GM21360 (cell line): ENCODE measurements around the gene IL11RA.

Experiments
- ATAC-seq: cut with Tn5 transposase; IDR thresholded peaks from one replicate; pipeline ENCODE4 v1.9.1; 2021; ENCODE audit warnings: mild to moderate bottlenecking, moderate library complexity; ENCODE audit not compliant: unreplicated experiment

Gene IL11RA

DNA sequence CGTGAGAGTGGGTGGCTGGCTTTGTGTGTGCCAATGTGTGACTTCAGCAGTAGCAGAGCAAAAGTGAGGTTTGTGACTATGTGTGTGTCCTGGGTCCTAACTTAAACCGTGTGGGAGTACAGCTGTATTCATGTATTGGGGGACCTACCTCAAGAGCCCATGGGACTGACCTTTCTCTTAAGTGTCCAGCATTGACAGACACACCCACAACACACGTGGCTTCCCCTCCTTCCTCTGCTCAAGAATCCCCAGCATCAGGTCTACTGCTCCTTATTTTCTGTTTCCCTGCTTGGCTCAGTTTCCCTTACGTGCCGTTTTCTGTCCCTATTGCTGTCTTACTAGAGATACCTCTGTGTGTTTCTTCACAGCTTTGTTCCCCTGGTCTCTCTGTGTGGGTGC is 616 bp downstream of the IL11RA start:
- ATAC-seq: no peak

DNA sequence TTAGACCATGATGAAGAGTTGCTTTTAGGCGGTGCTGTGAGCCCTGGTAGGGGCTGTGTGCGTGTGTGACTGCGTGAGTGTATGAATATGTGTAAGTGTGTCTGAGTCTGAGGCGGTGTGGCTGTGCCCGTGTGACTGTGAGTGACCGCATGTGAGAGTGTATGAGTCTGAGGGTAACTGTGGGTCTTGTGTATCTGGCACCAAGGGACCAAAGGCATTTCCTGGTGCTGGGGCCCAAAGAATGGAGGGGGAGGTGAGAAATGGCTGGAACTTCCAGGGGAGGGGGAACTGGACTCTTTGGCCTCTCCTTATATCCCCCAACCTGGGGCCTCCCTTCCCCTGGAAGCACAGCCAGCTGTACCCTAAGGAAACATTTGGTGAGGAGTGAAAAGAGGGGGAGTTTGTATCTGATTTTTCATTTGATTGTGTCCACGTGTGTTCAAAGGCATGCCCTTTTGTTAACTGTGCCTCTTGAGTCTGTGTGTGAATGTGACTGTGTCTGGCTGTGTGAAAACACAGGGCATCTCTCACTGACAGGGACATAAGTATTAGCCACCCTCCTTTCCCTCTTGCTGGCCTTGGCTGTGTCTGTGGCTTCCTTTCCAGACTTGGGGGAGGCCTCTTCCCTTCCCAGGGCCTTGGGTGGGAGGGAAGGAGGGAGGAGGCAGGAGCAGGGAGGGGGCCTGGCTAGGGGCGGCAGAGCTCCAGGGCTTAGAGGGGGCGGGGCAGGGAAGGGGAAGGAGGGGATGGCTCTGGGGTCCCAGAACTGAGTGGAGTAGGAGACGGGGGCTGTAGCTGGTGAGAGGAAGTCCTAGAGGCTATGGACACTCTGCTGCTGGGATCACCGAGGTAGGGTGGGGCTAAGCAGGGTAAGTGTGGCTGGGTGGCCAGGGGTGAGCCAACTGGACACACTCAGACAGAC is 1.4 kb downstream of the IL11RA start:
- ATAC-seq: no peak

DNA sequence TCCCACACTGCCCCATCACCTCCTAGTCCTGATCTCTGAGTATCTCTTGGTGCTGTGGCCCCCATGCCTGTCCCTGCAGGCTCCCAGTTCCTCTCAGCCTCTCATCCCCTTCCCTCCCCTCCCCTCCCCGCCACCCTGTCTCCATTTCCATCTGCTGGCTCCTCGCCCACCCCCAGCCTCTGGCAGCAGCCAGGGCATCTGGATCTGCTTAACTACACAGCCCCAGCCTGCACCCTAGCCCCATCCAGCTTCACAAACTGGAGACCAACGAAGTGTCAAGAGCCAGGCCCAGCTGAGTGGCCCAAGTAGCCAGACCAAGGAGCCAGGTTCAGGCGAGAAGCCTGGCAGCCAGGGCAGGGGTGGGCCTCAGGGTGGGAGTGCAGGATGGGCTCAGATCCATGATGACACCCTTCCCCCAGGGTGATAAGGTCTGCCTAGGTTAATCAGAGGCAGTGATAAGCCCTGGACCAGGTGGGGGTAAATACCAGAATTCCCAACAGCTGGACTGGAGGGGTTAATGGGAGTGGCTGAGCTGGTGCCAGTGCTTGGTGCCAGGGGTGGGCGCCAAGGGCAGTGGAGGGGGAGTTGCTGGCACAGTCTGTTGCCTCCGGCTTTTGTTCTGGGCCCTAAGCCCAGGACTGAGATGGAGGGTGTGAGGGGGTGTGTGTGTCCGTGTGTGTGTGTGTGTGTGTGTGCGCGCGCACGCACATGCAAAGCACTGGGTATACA is 2.5 kb downstream of the IL11RA start:
- no peak for ATAC-seq

DNA sequence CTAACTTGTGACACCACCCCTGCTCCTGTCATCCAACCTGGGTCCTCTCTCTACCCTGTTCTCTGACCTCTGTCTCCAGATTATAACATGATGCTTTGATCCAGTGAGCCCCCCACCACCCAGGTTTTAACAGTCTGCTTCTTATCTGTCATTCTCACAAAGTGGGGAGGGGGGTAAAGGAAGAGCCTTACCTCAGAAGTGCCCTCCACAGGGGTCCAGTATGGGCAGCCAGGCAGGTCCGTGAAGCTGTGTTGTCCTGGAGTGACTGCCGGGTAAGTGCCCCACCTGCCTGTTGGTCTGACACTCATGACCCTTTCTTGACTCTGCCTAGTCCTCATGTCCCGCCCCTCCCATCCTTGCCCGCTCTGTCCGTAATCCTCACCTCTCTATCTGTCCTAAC is 3.4 kb downstream of the IL11RA start:
- no peak for ATAC-seq

DNA sequence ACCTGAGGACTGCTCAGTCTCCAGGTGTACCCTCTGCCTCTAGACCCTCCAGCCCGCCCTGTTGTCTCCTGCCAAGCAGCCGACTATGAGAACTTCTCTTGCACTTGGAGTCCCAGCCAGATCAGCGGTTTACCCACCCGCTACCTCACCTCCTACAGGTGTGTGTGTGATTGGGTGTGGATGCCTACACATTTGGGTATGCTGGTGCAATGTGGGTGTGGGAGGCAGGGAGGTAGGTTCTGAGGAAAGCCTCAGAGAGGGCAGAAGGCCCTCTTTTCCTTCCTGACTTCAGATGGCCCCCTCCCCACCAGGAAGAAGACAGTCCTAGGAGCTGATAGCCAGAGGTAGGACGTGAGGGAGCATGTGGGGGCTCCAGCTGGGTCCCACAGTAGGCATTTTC is 5.0 kb downstream of the IL11RA start:
- ATAC-seq: no peak

DNA sequence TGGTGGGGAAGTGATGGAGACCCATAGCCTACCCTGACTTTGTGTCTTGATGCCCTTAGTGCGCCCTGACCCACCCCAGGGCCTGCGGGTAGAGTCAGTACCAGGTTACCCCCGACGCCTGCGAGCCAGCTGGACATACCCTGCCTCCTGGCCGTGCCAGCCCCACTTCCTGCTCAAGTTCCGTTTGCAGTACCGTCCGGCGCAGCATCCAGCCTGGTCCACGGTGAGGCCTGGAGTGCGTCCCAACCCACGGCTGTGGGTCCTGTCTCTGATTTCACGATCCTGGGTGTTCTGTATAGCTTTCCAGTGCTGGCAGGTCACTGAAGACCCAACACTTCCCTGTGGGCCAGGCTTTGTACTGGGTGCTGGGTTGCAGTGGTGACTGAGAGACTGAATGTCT is 6.5 kb downstream of the IL11RA start:
- no peak for ATAC-seq

DNA sequence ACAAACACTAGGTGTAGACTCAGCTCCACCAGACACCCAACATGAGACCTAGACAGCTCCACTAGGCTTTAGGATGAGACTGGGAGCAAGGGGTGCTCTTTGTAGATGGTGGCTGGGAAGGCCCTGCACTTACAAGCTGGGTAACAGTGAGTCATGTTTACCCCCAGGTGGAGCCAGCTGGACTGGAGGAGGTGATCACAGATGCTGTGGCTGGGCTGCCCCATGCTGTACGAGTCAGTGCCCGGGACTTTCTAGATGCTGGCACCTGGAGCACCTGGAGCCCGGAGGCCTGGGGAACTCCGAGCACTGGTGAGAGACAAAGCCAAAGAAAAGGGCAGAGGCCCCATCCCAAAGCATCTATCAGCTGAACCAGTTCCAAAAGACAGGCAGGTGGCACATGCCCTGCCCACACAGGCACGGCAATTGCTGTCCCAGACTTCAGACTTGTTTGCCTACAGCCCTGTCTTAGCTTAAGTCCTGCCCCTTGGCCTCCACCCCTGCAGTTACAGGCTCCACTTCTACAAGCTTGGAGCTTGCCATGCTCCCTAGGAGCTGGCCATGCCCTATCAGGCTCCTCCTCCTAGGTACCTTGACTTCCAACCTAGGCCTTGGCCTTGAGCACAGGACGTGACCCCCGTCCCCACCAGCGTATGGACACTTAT is 7.7 kb downstream of the IL11RA start:
- no peak for ATAC-seq

DNA sequence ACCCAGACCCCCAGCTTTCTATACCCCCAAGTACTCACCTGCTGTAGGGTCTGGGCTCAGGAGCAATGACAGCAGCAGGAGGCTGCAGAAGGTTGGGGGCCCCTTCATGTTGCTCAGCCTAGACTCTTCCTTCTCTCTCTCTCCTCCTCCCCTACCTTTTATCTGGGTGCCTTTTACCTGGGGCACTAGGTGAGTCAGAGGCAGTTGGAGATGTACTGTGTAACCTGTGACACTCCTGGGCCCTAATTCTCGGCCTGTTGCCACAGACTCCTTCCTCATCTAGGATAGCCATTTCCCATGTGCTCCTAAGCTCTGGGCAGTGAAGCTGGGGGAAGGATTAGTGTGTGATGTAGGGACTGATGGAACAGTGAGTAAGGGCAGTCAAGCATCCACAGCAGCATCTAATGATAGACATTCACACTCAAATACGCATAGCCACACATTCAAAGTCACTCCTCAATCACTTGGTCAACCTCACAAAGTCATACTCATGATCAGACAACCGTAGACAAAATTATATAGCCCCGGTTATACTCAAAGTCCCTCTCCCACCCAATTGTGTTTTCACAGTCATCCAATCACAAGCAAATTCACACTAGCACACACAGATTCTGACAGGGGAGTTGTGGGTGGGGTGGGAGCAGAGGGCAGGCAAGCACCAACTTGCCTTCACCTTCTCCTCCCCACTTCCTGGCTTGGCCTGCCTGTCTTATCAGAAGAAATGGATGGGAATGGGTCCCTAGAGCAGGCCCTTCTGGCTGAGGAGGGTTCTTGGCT is 10.7 kb downstream of the IL11RA start, which contains the start of gene CCL27:
Gene CCL27, minus strand, starts transcription at position 132 of the 777 bp plus-strand sequence. Its CDS starts 24 bp downstream, at position 108.
- ATAC-seq: no peak

DNA sequence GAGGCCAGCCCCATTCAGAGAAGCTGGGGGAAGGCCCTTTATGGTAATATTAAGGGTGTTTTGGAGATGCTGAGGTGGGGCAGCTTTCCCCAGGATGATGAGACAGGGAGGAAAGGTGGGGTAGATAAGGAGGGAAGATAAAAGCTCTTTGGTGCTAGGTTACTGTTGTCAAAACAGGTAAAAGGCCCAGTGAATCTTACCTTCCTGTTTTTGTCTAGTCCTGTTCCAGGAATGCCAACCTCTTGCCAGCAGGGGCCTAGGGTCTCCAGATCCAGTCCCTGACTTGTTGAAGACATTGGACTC is 11.3 kb downstream of the IL11RA start:
- ATAC-seq: no peak

DNA sequence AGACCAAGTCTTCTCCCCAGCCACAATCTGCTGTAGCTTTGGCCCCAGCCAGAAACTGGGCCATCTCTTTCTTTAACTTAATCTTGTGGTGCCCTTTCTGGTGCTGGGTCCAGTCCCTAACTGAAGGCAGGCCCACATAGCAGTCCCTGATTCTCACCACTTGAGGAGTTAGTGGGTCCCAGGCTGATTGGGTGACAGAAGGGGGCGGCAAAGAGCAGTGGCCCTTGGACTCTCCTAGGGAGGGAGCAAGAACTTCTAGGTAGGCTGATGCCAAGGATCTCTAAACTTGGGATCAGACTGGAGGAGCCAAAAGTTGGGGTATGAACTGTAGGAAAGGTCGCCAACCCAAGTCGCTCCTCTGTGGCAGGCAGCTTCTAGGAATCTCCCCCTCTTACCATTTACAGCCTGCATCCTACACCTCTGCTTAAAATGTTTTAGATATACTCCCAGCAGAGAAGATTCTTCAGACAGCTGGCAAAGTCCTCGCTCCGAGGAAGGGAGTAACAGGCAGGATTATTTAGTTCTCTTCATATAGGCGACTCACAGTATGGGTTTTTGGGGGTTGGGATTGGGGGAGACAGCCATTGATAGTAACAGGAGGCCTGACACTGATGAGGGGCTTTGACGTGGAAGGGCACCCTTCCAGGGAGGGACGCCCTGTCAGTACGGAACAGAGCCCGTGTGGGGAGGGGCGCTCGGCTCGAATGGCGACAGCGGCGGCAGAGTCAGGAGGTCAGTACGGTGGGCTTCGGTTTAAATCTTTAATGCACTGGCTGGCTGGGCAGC is 12.5 kb downstream of the IL11RA start:
- ATAC-seq: no peak

DNA sequence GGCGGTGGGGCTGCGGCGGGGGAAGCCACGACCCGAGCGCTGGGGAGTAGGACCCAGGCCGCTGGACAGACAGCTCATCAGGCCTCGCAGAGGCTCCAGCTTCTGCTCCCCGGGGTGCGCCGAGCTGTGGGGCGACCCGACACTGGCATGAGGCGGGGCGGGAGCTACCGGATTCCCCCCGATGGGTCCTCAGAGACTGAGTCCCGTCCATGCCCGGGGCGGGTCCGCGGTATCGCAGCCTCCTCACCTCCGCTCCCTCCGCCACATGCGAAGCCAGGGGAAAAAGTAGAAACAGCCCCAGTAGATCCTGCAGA is 13.0 kb downstream of the IL11RA start:
- no peak for ATAC-seq

DNA sequence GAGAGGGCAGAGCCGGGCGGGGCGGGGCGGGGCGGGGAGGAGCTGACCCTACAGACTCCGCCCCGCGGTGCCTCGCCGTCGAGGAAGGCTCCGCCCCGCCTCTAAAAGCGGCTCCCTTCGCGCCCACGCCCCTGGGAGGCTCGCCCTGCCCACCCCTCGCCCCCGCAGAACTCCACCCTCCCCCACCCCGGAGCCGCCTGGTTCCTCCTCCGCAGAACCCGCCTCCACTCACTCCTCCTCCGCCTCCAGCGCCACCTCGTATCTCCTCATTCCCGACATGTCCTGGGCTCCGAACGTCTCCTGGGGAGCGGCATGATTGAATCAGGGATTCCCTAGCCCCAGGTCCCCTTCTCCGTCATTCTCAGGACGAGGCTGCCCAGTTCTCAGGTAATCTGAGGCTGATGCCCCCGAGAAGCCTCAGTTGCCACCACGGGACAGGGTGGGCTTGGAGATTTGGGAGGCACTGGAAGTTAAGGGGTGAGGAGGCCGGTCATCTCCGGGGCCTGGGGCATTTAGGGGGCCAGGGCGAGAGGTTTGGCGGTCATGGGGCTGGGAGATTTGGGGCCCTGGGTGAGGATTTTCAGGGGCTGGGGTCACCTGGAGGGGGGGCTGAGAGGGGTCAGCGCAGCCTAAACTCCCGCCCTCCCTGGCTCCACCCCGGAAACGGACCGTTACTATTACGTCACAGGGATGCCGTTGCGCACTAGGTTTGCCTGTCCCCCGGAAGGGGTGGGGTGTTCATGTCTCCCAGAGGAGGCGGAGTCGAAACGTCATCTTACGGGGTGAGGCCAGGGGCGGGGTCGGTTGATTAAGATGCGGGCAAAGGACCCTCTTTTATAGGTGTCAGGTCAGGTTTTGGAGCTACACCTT is 13.6 kb downstream of the IL11RA start:
- ATAC-seq: peak; percentile 54

DNA sequence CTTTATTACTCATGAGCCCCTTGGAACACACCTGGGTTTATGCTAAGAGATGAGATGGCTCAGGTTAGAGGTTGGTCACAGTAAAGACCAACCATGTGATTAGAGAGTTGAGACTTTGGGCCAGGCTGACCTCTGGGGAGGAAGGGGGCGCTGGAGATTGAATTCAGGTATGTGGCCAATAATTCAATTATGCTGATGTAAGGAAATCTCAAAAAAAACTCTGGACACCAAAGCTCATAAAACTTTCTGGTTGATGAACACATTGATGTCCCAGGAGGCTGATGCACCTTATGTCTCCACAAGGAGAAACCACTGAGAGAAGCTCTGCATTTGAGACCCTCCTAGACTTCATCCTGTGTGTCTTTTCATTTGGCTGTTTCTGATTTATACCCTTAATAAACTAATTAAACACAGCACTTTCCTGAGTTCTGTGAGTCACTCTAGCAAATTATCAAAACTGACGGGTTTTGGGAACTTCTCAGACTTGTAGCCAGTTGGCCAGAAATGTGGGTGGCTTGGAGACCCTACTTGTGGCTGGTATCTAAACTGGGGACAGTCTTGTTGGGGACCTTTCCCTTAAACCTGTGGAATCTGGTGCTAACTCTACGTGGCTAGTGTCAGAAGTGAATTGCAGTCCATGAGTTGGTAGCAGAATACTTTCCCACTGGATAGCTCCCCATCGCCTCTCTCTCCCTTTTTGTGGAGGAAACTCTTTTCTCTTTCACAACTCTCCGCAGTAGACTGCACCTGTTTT is 18.0 kb downstream of the IL11RA start:
- no peak for ATAC-seq

DNA sequence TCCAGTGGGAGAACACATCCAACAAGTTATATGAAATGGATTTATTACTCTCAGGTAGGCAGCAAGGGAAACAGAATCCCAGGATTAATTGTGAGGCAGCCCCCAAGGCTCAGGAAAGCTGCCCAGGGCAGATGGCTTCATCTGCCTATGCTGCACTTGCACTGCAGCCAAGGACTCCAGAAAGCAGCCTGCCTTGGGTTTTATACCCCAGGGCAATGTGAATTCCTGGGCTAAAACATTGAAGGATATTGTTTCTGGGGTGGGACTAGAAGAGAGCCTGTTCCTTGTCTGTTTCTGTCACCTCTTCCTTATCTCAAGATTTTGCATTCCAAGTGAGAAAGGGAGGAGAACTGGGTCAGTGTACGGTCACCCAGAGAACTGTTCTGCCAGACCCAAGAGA is 19.3 kb downstream of the IL11RA start:
- ATAC-seq: no peak

DNA sequence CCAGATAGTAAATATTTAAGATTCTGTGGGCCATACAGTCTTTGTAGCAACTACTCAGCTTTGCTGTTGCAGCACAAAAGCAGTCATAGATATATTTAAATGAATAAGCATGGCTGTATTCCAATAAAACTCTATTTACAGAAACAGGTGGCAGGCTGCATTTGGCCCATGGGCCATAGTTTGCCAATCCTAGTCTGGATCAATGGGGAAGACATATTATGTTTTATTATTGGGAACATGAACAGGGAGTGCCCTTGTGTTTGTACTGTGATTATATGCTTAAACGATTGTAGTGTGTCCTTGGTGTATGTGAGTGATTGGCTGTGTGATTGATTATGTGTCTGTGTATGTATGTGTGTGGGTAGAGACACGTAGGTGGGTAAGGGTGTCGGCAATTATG is 22.5 kb downstream of the IL11RA start:
- no peak for ATAC-seq

DNA sequence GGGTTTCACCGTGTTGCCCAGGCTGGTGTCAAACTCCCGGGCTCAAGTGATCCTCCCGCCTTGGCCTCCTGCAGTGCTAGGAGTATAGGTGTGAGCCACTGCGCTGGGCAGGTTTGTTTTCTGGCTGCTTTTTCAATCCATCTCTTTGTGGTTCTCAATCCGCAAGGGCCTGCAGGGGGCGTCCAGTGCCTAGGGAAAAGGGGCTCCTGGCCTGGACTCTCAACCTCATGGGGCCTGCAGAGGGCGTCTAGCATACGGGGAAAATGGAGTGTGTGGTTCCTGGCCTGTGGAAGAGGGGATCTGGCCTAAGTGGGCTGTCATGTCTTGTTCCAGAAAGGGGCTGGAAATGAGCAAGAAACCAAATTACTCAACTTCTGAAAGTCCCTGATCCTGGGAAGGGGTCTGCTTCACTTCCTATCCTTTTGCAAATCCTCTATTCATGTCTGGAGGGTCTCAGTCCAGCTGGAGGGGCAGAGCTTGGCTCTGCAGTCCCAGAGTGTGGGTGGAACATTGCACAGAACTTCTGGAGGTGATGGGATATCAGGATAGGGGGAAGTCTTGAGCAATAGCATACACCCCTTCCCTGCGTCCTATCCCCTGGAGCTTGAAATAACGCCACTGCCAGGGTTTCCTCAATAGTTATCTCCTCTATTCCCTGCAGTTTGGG is 23.2 kb downstream of the IL11RA start:
- ATAC-seq: no peak

DNA sequence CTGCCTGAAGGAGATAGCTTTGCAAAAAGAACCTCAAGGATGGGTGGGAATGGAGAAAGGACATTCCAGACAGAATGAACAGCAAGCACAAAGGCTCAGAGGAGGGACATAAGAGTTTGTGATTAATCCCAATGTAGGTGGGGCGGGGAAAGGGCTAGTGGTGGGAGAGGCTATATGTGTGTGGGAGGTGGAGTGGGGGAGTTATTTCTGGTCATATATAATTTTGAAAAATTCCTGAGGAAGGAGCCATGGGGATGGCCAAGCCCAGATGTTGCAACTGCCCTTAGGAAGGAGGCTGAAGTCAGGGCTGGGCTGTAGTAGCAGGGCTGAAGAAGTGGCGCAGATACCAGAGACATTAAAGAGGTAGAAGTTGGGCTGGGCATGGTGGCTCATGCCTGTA is 23.9 kb downstream of the IL11RA start:
- no peak for ATAC-seq

DNA sequence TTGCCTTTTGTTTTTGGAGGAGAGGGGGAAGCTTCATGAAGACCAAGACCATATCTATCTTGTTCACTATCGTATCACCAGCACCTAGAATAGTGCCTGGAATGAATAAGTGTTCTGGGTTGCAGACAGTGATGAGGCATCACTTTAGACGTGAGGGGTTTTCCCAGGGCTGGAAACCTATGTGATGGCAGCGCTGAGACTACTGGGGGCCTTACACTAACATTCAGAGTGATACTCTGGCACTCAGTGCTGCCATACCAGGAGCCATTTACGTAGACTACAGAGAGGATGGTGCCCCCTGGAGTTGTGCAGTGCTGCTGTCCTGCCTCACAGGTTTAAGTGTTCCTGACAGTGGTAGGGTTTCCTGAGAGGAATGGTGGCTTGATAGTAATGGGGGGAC is 32.2 kb downstream of the IL11RA start:
- ATAC-seq: no peak
